ENCODE data around the gene GDA.

DNA sequence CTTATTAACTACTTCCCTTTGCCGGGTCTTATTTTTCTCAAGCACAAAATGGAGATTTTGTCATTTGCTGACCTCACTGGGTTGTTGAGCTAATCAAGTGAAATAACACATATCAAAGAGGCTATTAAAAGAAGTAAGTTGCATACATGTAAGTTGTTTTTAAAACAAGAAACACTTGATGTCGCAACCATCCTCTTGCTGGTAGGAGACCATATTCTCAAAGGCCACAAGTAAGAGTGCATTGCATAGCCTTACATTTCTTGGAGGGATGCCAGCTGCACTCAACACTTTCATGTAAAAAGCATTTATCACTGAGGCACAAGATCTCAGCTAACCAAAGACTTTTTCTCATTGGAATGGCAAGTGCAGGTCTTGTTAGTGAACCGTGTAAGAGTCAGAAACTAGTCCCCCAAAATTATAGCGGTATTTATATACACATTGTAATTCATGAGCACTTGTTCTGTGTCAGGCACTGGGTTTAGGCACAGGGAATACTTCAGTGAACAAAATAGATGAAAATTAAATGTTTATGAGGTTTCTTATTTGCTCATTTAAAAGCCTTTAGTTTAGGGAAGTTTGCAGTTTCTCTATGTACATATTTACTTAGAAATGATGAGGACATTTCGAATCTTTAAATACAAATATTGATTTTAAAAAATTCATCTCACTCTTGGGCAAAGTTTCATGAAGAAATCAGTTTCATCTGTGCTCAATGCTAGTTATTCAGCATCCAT lies 143.8 kb downstream of the GDA start:
- TF ChIP-seq, protein P1, sequence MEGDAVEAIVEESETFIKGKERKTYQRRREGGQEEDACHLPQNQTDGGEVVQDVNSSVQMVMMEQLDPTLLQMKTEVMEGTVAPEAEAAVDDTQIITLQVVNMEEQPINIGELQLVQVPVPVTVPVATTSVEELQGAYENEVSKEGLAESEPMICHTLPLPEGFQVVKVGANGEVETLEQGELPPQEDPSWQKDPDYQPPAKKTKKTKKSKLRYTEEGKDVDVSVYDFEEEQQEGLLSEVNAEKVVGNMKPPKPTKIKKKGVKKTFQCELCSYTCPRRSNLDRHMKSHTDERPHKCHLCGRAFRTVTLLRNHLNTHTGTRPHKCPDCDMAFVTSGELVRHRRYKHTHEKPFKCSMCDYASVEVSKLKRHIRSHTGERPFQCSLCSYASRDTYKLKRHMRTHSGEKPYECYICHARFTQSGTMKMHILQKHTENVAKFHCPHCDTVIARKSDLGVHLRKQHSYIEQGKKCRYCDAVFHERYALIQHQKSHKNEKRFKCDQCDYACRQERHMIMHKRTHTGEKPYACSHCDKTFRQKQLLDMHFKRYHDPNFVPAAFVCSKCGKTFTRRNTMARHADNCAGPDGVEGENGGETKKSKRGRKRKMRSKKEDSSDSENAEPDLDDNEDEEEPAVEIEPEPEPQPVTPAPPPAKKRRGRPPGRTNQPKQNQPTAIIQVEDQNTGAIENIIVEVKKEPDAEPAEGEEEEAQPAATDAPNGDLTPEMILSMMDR (IDR thresholded peaks at IDR 0.05; ENCODE audit: insufficient read depth, low read depth, low read length): no peak
- TF ChIP-seq EZH2 (IDR thresholded peaks at IDR 0.05; ENCODE audit: insufficient read depth, low read length): no peak
